Fibroblast of skin of abdomen (primary cell): ENCODE measurements around the gene PMIS2.
"Not testable (repeated sequence)": the region's sequence is repeated elsewhere in the genome, so short reads cannot be mapped to it uniquely, and the experiment has no call there.

Experiments used
- DNase-seq: peaks from one replicate; pipeline ENCODE4 v3.0.0-alpha.2; 2013

PMIS2 gene

GRCh38 chr19:35595026-35595425 is 9.1 kb downstream of the PMIS2 start:
- DNase-seq, result not testable (repeated sequence)

GRCh38 chr19:35595928-35596327 is 10.0 kb downstream of the PMIS2 start:
- no peak for DNase-seq

GRCh38 chr19:35596366-35596999 is 10.5 kb downstream of the PMIS2 start:
- no peak for DNase-seq

- no peak for DNase-seq
Observed at GRCh38 chr19:35601971-35602370, 16.0 kb downstream of the PMIS2 start.

- not testable (repeated sequence) for DNase-seq
Observed at GRCh38 chr19:35604436-35604835, 18.5 kb downstream of the PMIS2 start.

- not testable (repeated sequence) for DNase-seq
Observed at GRCh38 chr19:35607170-35607569, 21.2 kb downstream of the PMIS2 start.

GRCh38 chr19:35607661-35608060 is 21.7 kb downstream of the PMIS2 start:
- no peak for DNase-seq

GRCh38 chr19:35608251-35608650 is 22.3 kb downstream of the PMIS2 start:
- no peak for DNase-seq

- DNase-seq, result no peak
Observed at GRCh38 chr19:35609851-35610353, 23.9 kb downstream of the PMIS2 start.

GRCh38 chr19:35612224-35612558 is 26.2 kb downstream of the PMIS2 start:
- no peak for DNase-seq

GRCh38 chr19:35612559-35613321 is 26.8 kb downstream of the PMIS2 start, which contains the start of gene HAUS5:
TSS of gene HAUS5 (plus strand) at chr19:35612735. CDS start at chr19:35612795, 60 bp downstream.
- peak; percentile 91 for DNase-seq

- no peak for DNase-seq
Observed at GRCh38 chr19:35613574-35613973, 27.6 kb downstream of the PMIS2 start.

GRCh38 chr19:35615036-35615435 is 29.1 kb downstream of the PMIS2 start:
- no peak for DNase-seq

- DNase-seq, result no peak
Observed at GRCh38 chr19:35618857-35619256, 32.9 kb downstream of the PMIS2 start.

- no peak for DNase-seq
Observed at GRCh38 chr19:35619290-35619923, 33.4 kb downstream of the PMIS2 start.

- DNase-seq, result no peak
Observed at GRCh38 chr19:35620001-35620400, 34.0 kb downstream of the PMIS2 start.

- DNase-seq, result no peak
Observed at GRCh38 chr19:35621708-35622107, 35.7 kb downstream of the PMIS2 start.

- DNase-seq, result no peak
Observed at GRCh38 chr19:35622750-35623149, 36.8 kb downstream of the PMIS2 start.

- no peak for DNase-seq
Observed at GRCh38 chr19:35623327-35624010, 37.5 kb downstream of the PMIS2 start.

- no peak for DNase-seq
Observed at GRCh38 chr19:35628264-35628564, 42.2 kb downstream of the PMIS2 start.

- peak; percentile 99 for DNase-seq
Observed at GRCh38 chr19:35628565-35629331, 42.8 kb downstream of the PMIS2 start, which contains the start of gene RBM42. TSS of gene RBM42 (plus strand) at chr19:35629036. CDS start at chr19:35629154, 118 bp downstream.

GRCh38 chr19:35629332-35629633 is 43.3 kb downstream of the PMIS2 start:
- no peak for DNase-seq
